Muscle of leg (tissue), 16 donors: Measurements from ENCODE around the gene POLG2. TPM values are rescaled to one million over a fixed set of nuclear protein-coding genes. Genes with fewer than 3 reads are reported as not detected.

Source experiments
- DNase-seq: peaks from one replicate; pipeline ENCODE4 v3.0.0; 2013
- H3K27ac ChIP-seq: one replicate; pipeline ENCODE4 v1.5.1; 2013; ENCODE audit warnings: mild to moderate bottlenecking, low read length, control low read depth
- H3K27me3 ChIP-seq: one replicate; pipeline ENCODE4 v1.6.1; 2013; ENCODE audit warnings: low read length; ENCODE audit not compliant: control insufficient read depth, insufficient read depth
- H3K36me3 ChIP-seq: one replicate; pipeline ENCODE4 v1.6.1; 2013; ENCODE audit warnings: low read length; ENCODE audit not compliant: control insufficient read depth, insufficient read depth
- H3K4me1 ChIP-seq: one replicate; pipeline ENCODE4 v1.6.1; 2013; ENCODE audit warnings: low read length; ENCODE audit not compliant: control insufficient read depth, insufficient read depth
- H3K4me3 ChIP-seq: one replicate; pipeline ENCODE4 v1.5.1; 2013; ENCODE audit warnings: low read length, control low read depth
- H3K9me3 ChIP-seq: replicated peaks from 2 replicates; pipeline ENCODE4 v1.6.1; 2013; ENCODE audit warnings: low read depth, low read length; ENCODE audit not compliant: control insufficient read depth
- WGBS: methylation state at CpG from one replicate; pipeline ENCODE4 v1.1.5; 2013; ENCODE audit warnings: missing lambda C conversion rate; ENCODE audit not compliant: insufficient coverage; 5-methylcytosine and 5-hydroxymethylcytosine counted together
- long read RNA-seq, 11 donors: transcript quantifications; one replicate each; lab custom pipeline, GENCODE V29; 2026
- polyA plus RNA-seq, 8 donors: library from polyadenylated mRNA; unstranded; fragments of 120-200 nt; gene quantifications; one replicate each; pipeline versions ENCODE4 v1.2.1 to v1.2.3, GENCODE V29; 2013; ENCODE audit warnings: inconsistent platforms in 1 of 8, low replicate concordance in 1 of 8; ENCODE audit not compliant: insufficient read length in 8 of 8, insufficient read depth in 1 of 8
- total RNA-seq: library from RNA; stranded (reverse); fragments of 120-200 nt; gene quantifications from one replicate; pipeline ENCODE4 v1.2.4, GENCODE V29; 2013

The POLG2 gene
- total RNA-seq (12.9 TPM), polyA plus RNA-seq (10 to 100 TPM; 13.8 to 28.2 (median 19.7) TPM)
- long read RNA-seq, donor 1, partial matches to known transcripts: 0 of 2 reads
- long read RNA-seq, donor 1, other reads (novel, unspliced or antisense): 0 of 2 reads
- long read RNA-seq, donor 2: 0 reads
- long read RNA-seq, donor 3, partial matches to known transcripts: 0 of 1 reads
- long read RNA-seq, donor 3, other reads (novel, unspliced or antisense): 0 of 1 reads
- long read RNA-seq, donor 4, partial matches to known transcripts: 0 of 2 reads
- long read RNA-seq, donor 4, other reads (novel, unspliced or antisense): 0 of 2 reads
- long read RNA-seq, donor 5, partial matches to known transcripts: 49 of 53 reads
- long read RNA-seq, donor 5, other reads (novel, unspliced or antisense): 0 of 53 reads
- long read RNA-seq, donor 6, partial matches to known transcripts: 0 of 7 reads
- long read RNA-seq, donor 6, other reads (novel, unspliced or antisense): 0 of 7 reads
- long read RNA-seq, donor 7, partial matches to known transcripts: 0 of 5 reads
- long read RNA-seq, donor 7, other reads (novel, unspliced or antisense): 0 of 5 reads
- long read RNA-seq, donor 8, partial matches to known transcripts: 5 of 6 reads
- long read RNA-seq, donor 8, other reads (novel, unspliced or antisense): 0 of 6 reads
- long read RNA-seq, donor 9, partial matches to known transcripts: 0 of 2 reads
- long read RNA-seq, donor 9, other reads (novel, unspliced or antisense): 0 of 2 reads
- long read RNA-seq, donor 10, partial matches to known transcripts: 0 of 4 reads
- long read RNA-seq, donor 10, other reads (novel, unspliced or antisense): 0 of 4 reads
- long read RNA-seq, donor 11, partial matches to known transcripts: 0 of 3 reads
- long read RNA-seq, donor 11, other reads (novel, unspliced or antisense): 0 of 3 reads

DNA sequence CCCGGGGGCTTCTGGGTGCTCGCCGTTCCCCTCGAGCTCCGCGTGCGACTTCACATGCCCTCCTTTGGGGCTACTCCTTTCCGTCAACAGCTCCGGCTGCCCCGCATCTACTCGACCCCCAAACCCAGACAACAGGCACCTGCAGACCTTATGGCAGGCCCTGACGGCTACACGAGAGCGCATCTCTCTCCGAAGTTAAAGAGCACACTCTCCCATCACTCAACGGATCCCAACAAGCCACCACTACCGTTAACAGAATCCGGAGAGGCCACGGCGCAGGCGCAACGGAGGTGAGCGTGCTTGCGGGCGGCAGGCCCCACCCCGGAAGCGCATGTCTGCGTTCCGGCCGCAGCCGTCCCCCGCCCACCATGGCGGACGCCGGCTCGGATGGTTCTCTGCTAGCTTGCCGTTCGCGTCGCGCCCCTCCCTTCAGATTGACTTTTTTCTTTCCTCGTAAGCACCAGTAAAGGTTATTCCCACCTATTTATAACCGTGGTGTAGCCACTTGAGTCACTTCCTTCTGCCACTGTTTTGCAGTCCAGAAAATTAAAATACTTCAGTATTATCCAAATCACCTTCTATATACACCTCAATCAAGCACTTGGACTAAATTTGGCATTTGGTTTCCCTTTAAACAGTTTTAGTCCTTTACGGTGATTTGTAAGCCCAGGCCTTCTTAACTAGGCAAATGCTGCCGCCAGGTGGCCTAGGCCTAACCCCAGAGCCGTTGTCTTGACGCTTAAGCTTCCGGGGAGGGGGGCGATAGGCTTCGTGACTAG, at the start of gene POLG2:
TSS of gene POLG2 (minus strand) at position 269 of the 779 bp plus-strand sequence. CDS start at position 183, 86 bp downstream.
- H3K4me1 ChIP-seq: peaks cover 9% of the 10 kb centered on the region
- H3K27ac ChIP-seq: peak within 1 kb of the TSS; percentile 96
- no peaks in the 10 kb centered on the region for H3K27me3 ChIP-seq
- no peaks in the 10 kb centered on the region for H3K9me3 ChIP-seq
- peak; percentile 97 for DNase-seq
- WGBS: under 1% methylated on average over 39 of the region's 50 CpGs
- peaks cover 42% of the 10 kb centered on the region for H3K36me3 ChIP-seq
- H3K4me3 ChIP-seq: peak within 1 kb of the TSS; percentile 75

DNA sequence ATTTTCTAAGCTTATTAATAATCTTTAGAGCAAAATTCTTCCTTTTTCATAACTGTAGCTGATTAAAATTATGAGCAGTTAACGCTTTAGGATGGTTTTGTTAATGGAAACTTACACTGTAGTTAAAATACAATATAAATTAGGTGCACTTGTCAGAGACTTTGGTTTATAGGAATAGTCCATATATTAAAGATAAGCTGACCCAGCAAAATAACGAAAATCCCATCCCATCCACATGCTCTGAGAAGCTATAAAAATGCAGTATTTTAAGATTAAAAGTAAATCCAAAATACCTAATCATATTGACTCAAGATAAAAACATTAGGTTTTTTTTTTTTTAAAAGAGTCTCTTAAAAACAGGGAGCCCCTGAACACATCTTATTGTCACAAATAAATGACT, 47.9 kb upstream of the POLG2 start:
- no peaks in the 10 kb centered on the region for H3K9me3 ChIP-seq
- no peaks in the 10 kb centered on the region for H3K4me1 ChIP-seq
- no peak for DNase-seq
- no peak overlapping the region for H3K4me3 ChIP-seq
- H3K27ac ChIP-seq: no peak overlapping the region
- no CpG with 5 or more reads among the region's 2 CpGs for WGBS
- peaks cover 44% of the 10 kb centered on the region for H3K36me3 ChIP-seq
- H3K27me3 ChIP-seq: no peaks in the 10 kb centered on the region

DNA sequence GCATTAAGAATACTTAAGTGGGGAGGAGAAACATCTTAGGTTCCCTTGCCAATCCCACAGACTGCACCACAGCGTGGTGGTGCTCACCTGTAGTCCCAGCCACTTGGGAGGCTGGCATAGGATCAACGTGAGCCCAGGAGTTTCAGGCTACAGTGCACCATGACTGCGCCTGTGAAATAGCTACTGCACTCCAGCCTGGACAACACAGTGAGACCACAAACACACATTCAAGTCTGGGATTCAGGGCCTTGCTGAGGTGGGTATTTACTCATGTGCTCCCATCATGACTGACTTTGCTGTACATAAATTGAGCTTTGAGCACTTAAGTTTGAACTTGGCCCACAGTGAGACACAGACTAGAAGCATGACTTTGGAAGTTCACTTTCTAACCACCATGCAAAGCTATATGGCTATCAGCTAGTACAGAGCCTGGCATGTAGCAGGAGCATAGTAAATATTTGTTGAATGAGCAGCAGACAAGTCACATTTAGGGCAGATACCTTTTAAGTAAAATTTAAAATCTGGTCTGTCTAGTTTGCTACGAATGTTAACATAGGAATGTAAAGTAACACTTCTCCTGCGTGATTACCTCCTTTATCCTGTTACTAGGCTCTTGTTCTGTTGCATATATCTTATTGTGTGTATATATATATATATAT, 43.4 kb upstream of the POLG2 start:
- peaks cover 51% of the 10 kb centered on the region for H3K36me3 ChIP-seq
- no CpG with 5 or more reads among the region's 5 CpGs for WGBS
- H3K27ac ChIP-seq: no peak overlapping the region
- H3K4me3 ChIP-seq: no peak overlapping the region
- H3K9me3 ChIP-seq: no peaks in the 10 kb centered on the region
- no peaks in the 10 kb centered on the region for H3K4me1 ChIP-seq
- DNase-seq: no peak
- no peaks in the 10 kb centered on the region for H3K27me3 ChIP-seq

DNA sequence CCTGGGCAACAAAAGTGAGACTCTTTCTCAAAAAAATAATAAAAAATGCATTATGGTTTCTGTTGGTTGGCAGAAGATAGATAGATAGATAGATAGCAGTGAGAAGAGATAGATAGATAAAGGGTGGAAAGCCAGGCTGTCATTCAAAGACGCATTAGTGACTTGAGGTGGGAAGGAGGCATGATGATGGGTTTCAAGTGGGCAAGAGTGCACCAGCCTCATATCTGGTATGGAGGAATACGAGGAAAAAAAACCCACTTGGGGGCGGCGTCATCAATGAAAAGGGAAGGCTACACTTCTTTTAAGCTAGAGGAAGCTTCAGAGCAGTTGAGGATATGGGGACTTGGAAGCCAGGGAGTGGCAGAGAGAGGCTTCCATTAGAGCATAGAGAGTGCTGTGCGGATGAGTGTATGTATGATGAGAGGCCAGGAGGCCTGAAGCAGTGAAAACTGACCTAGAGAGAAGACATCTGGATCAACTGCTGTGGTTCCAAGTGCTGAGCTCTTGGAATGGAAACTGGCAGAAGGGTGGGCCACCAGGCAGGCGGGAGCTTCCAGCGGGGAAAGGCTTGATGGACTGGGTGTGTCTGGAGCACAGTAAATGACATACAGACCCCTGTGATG, 41.8 kb upstream of the POLG2 start:
- Histone ChIP-seq H3K36me3 (peaks cover 60% of the 10 kb centered on the region), H3K27me3 (no peaks in the 10 kb centered on the region), H3K9me3 (no peaks in the 10 kb centered on the region), H3K4me3 (no peak overlapping the region), H3K4me1 (no peaks in the 10 kb centered on the region), H3K27ac (no peak overlapping the region)
- DNase-seq: no peak
- WGBS: 84% methylated on average over 7 of the region's 7 CpGs

DNA sequence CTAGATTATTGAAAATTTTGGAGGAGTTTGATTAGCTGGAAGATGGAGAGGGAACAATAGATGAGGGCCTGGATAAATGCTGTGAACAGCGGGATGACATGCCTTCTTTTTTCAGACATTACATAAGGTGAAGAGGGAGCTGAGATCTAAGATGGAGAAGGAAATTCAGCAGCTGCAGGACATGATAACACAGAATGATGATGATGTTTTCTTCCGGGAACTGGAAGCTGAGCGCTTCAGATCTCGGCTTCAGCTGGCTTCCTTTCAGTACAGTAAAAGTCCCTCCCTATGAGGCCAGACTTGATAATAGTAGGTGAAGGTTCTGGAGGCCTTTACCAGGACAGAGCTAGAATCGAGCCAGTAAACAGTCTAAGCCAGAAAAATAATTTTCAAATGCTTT, 40.6 kb upstream of the POLG2 start:
- H3K9me3 ChIP-seq: no peaks in the 10 kb centered on the region
- no peak for DNase-seq
- peaks cover 68% of the 10 kb centered on the region for H3K36me3 ChIP-seq
- H3K27me3 ChIP-seq: no peaks in the 10 kb centered on the region
- WGBS: no CpG with 5 or more reads among the region's 5 CpGs
- no peak overlapping the region for H3K4me3 ChIP-seq
- no peak overlapping the region for H3K27ac ChIP-seq
- no peaks in the 10 kb centered on the region for H3K4me1 ChIP-seq

DNA sequence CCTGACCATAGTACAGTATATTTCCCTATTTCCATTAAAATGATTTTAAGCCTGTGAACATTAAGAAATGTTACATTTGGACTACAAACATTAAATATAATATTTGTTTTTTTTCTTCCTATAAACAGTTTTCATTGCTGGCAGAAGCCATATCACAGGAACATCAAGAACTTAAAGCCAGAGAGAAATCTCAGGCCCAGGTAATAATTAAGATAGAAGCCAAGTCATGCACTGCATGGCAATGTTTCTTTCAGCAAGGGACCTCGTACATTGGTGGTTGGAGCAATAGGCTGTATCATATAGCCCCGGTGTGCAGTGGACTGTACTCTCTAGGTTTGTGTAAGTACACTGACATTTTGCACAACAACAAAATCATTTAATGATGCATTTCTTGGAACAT, 40.1 kb upstream of the POLG2 start:
- Histone ChIP-seq H3K27me3 (no peaks in the 10 kb centered on the region), H3K9me3 (no peaks in the 10 kb centered on the region), H3K27ac (no peak overlapping the region), H3K4me1 (no peaks in the 10 kb centered on the region), H3K36me3 (peaks cover 71% of the 10 kb centered on the region), H3K4me3 (no peak overlapping the region)
- WGBS: no CpG with 5 or more reads among the region's 2 CpGs
- DNase-seq: no peak

DNA sequence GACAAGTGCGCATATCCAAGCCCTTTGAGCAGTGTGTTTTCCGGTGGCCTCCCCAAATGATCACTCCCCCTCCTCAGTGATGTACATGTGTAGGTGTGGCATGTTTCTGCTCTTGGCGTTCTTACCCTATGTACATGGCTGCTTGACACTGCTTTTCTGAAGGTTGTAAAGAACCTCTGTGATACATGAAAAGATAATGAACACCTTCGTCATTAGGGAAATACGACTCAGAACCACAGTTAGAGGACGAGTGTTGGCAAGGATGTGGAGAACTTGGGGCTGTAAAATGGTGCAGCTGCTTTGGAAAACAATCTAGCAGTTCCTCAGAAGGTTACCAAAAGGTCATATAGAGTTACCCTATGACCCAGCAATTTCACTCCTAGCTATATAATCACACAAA, 38.5 kb upstream of the POLG2 start:
- WGBS: no CpG with 5 or more reads among the region's 6 CpGs
- Histone ChIP-seq H3K4me1 (no peaks in the 10 kb centered on the region), H3K27ac (no peak overlapping the region), H3K36me3 (peaks cover 75% of the 10 kb centered on the region), H3K27me3 (no peaks in the 10 kb centered on the region), H3K4me3 (no peak overlapping the region), H3K9me3 (no peaks in the 10 kb centered on the region)
- no peak for DNase-seq

DNA sequence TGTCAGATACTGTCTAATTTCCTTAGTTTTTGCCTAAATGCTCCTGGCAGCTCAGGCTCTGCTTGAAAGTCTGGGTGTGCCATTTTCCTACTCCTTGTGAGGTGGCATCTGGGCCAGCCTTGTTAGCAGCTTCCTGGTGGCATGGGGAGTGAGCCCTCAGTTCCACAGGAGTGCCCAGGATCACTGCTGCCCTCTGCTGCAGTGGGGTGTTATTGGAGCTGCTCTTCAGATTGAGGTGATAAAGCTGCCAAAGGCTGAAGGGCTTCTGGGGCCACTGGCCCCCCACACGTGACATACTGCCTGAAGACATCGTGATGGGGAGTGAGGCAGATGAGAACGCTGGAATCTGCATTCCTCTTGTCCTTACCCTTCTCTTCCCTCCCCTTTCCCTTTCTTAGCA, 37.3 kb upstream of the POLG2 start:
- no peaks in the 10 kb centered on the region for H3K4me1 ChIP-seq
- H3K36me3 ChIP-seq: peaks cover 73% of the 10 kb centered on the region
- H3K27me3 ChIP-seq: no peaks in the 10 kb centered on the region
- WGBS: 70% methylated on average over 3 of the region's 3 CpGs
- H3K4me3 ChIP-seq: no peak overlapping the region
- H3K27ac ChIP-seq: no peak overlapping the region
- H3K9me3 ChIP-seq: no peaks in the 10 kb centered on the region
- DNase-seq: no peak

DNA sequence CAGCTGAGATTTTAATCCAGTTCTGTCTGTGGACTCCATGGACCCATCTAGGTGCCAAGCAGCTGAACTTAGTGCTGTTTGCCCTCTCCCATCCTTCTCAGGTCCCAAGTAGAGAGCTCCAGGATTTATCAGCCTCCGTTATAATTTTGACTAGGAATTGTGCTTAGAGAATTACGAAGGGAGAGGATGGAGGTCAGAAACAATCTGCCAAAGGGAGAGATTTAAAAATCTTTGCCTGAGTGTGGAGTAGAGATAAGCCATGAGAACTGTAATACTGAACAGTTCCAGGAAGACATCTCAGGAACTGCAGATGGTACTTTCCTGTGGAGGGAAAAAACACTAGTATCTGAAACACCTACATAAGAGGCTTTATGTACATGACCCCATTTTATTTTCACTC, 36.9 kb upstream of the POLG2 start:
- Histone ChIP-seq H3K36me3 (peaks cover 75% of the 10 kb centered on the region), H3K27me3 (no peaks in the 10 kb centered on the region), H3K9me3 (no peaks in the 10 kb centered on the region), H3K27ac (no peak overlapping the region), H3K4me1 (no peaks in the 10 kb centered on the region), H3K4me3 (no peak overlapping the region)
- DNase-seq: no peak
- 86% methylated on average over 1 of the region's 2 CpGs for WGBS
